ENCODE measurements around the gene ERFL.

DNA sequence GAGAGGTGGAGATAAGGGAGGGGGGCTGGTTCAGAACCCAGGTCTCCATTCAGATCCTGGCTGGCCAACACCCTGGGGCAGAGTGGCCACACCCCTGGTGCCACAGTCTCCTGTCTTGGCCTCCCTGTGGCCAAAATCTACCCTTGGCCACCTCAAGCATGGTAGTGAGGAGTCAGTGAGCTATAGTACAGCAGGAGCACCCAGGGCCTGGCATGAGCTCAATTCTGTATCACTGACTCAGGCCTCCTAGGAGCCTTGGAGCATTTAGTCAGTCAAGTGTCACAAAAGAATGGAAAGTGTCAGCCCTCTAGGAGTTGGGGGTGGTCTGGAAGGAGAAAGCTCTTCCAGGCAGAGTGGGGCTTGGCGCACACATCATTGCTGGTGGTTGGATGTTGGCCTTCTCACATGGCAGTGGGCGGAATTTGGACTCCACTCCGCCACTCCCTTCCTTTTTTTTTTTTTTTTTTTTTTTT, 57.8 kb downstream of the ERFL start:
- TF ChIP-seq, protein P1, sequence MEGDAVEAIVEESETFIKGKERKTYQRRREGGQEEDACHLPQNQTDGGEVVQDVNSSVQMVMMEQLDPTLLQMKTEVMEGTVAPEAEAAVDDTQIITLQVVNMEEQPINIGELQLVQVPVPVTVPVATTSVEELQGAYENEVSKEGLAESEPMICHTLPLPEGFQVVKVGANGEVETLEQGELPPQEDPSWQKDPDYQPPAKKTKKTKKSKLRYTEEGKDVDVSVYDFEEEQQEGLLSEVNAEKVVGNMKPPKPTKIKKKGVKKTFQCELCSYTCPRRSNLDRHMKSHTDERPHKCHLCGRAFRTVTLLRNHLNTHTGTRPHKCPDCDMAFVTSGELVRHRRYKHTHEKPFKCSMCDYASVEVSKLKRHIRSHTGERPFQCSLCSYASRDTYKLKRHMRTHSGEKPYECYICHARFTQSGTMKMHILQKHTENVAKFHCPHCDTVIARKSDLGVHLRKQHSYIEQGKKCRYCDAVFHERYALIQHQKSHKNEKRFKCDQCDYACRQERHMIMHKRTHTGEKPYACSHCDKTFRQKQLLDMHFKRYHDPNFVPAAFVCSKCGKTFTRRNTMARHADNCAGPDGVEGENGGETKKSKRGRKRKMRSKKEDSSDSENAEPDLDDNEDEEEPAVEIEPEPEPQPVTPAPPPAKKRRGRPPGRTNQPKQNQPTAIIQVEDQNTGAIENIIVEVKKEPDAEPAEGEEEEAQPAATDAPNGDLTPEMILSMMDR (IDR thresholded peaks at IDR 0.05) = no peak
- TF ChIP-seq EZH2 (IDR thresholded peaks at IDR 0.05; ENCODE audit: borderline replicate concordance, insufficient read depth, low read depth, low read length, poor library complexity, severe bottlenecking) = no peak
